Measurements from ENCODE around the gene RCSD1.

DNA sequence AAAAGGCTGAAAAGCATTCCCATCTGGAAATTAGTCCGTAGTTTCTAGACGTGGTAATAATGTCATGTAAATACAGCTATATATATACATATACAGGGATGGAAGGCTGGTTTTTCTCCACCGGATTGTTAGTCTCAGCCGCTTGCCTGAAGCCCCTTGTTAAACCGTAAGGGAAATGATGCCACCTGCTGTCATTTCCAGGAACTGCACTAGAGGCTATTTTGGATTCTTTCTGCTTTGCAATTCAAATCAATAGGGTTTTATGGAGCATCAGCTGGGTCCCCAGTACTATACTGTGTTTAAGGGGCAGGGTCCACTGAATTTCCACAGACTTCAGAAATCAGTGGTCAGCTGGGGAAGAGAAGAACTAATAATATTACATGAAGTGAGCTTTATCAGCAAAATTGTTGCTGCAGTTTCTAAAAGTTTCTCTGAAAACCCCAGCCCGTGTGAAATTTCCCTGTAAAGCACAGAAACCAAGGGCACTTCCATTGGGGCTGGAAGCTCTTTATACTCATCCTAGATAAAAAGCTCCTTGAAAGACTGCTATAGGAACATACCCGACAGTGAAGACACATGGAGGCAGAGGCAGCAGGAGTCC, 58.0 kb downstream of the RCSD1 start:
- TF ChIP-seq, protein P1, sequence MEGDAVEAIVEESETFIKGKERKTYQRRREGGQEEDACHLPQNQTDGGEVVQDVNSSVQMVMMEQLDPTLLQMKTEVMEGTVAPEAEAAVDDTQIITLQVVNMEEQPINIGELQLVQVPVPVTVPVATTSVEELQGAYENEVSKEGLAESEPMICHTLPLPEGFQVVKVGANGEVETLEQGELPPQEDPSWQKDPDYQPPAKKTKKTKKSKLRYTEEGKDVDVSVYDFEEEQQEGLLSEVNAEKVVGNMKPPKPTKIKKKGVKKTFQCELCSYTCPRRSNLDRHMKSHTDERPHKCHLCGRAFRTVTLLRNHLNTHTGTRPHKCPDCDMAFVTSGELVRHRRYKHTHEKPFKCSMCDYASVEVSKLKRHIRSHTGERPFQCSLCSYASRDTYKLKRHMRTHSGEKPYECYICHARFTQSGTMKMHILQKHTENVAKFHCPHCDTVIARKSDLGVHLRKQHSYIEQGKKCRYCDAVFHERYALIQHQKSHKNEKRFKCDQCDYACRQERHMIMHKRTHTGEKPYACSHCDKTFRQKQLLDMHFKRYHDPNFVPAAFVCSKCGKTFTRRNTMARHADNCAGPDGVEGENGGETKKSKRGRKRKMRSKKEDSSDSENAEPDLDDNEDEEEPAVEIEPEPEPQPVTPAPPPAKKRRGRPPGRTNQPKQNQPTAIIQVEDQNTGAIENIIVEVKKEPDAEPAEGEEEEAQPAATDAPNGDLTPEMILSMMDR (IDR thresholded peaks at IDR 0.05), result peak; percentile 59 to 94 (median 81)
- TF ChIP-seq POLR2A (IDR thresholded peaks at IDR 0.05), result no peak
